Measurements from ENCODE around the gene KRT36. TPM values are rescaled to one million over a fixed set of nuclear protein-coding genes. Genes with fewer than 3 reads are reported as not detected.

KRT36 gene
- total and polyA plus RNA-seq, 2 of the 8 experiments (the other 6 are each of a cell fraction or from before 2014, with no cell fraction given) = not detected

DNA sequence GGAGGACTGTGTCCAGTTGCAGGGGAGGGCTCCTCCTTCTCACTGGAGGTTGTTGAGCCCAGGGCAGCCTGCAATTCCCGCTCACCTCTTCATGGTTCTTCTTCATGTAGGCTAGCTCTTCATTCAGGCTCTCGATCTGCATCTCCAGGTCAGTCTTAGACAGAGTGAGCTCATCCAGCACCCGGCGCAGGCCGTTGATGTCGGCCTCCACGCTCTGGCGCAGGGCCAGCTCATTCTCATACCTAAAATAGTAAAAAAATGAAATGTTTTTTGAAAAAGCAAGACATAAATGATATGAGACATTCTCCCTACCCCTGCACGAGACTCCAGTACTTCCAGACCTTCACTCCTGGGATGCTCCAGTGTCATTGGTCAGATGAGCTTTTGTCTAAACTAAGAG is 13.5 kb upstream of the KRT36 start:
- peaks cover 0 to 19% (median 11%) of the 10 kb centered on the region in 4 experiments; a peak in 6 of 7 replicates for H3K4me1 ChIP-seq (replicated peaks in 1 of 4; ENCODE audit: control insufficient read depth in 3 of 4, insufficient read depth in 4 of 4, low read length in 3 of 4)
- no peak overlapping the region for H3K4ac ChIP-seq (replicated peaks; ENCODE audit: insufficient read length, low read depth, low read length)
- no peak overlapping the region for H3K4me3 ChIP-seq (ENCODE audit: extremely low read depth in 1 of 4, insufficient read depth in 2 of 4, low read depth in 3 of 4, low read length in 4 of 4)
- H3K23me2 ChIP-seq (ENCODE audit: low read depth, low read length) = no peaks in the 10 kb centered on the region
- no peaks in the 10 kb centered on the region for H3K36me3 ChIP-seq (ENCODE audit: control insufficient read depth in 2 of 4, insufficient read depth in 4 of 4, low read length in 3 of 4)
- H3K14ac ChIP-seq (ENCODE audit: insufficient read length) = no peak overlapping the region
- no peaks in the 10 kb centered on the region for H3K79me1 ChIP-seq (ENCODE audit: low read depth, low read length)
- H2BK12ac ChIP-seq (ENCODE audit: low read depth, low read length) = no peak overlapping the region
- no peak overlapping the region for H3K18ac ChIP-seq (ENCODE audit: extremely low read depth, low read length)
- FAIRE-seq (no peak), DNase-seq (ENCODE audit: low read depth in 1 of 2, low spot score in 2 of 2) (no peak)
- no peaks in the 10 kb centered on the region for H3K79me2 ChIP-seq (ENCODE audit: control insufficient read depth in 1 of 2, insufficient read depth in 2 of 2, low read length in 2 of 2)
- H4K5ac ChIP-seq (ENCODE audit: insufficient read length, low read depth, low read length) = no peak overlapping the region
- ChIA-PET POLR2A (ENCODE audit: partially characterized antibody) (interaction anchor here (0.6 to 5.6 kb wide), 3 partner anchors 18 to 25 kb away, joined by 5 to 32 read pairs (median 14); partner anchors contain the start of gene KRT19), CTCF (ENCODE audit: partially characterized antibody) (interaction anchor here (0.7 to 33.9 kb wide), 9 partner anchors 10 to 171 kb away, joined by 3 to 427 read pairs (median 6); partner anchors contain the start of gene KRT36)
- no peak overlapping the region for H2BK20ac ChIP-seq (ENCODE audit: low read length)
- H2AFZ ChIP-seq (ENCODE audit: low read length) = no peak overlapping the region
- H2BK5ac ChIP-seq (ENCODE audit: low read depth, low read length) = no peak overlapping the region; the same call in 1 of the 2 replicates
- H4K8ac ChIP-seq (ENCODE audit: extremely low read depth, insufficient read depth, low read length) = no peak overlapping the region
- no peak overlapping the region for H4K91ac ChIP-seq (replicated peaks; ENCODE audit: insufficient read length, low read length)
- H3K9me3 ChIP-seq (ENCODE audit: insufficient read depth in 2 of 2, low read depth in 1 of 2, low read length in 1 of 2) = no peaks in the 10 kb centered on the region
- no peak overlapping the region for H3K27ac ChIP-seq (ENCODE audit: low read depth, low read length)
- no peak overlapping the region for H3K23ac ChIP-seq (ENCODE audit: insufficient read length)
- no peak overlapping the region for H3K9ac ChIP-seq (replicated peaks in 1 of 4; ENCODE audit: extremely low read depth in 1 of 4, low read depth in 3 of 4, low read length in 3 of 4)
- H2BK15ac ChIP-seq (ENCODE audit: low read length) = 0 out of 2 replicates have a peak overlapping the region, but pooled peaks have one; percentile 72
- H3K4me2 ChIP-seq (ENCODE audit: insufficient read depth in 1 of 2, low read depth in 2 of 2, low read length in 2 of 2) = no peak overlapping the region
- no peak overlapping the region for H3K56ac ChIP-seq (replicated peaks; ENCODE audit: insufficient read length, low read depth, low read length)
- WGBS, 2 experiments (ENCODE audit: extremely low coverage in 1 of 2, insufficient coverage in 1 of 2, insufficient read length in 1 of 2, insufficient replicate concordance in 2 of 2, low coverage in 1 of 2, low lambda C conversion rate in 2 of 2, missing lambda C conversion rate in 1 of 2) = 91% methylated on average over 9 of the region's 9 CpGs; no CpG with 5 or more reads in 1 of the 2 experiments
- no peaks in the 10 kb centered on the region for H4K20me1 ChIP-seq (replicated peaks in 1 of 2; ENCODE audit: control insufficient read depth in 1 of 2, insufficient read depth in 2 of 2, low read length in 2 of 2)
- no peak overlapping the region for H2BK120ac ChIP-seq (replicated peaks; ENCODE audit: low read depth, low read length)
- TF ChIP-seq BACH1 (IDR thresholded peaks at IDR 0.05; ENCODE audit: low read length) (no peak), KDM5A (IDR thresholded peaks at IDR 0.05; ENCODE audit: low read length) (no peak)
- no peak overlapping the region for H2AK5ac ChIP-seq (ENCODE audit: low read depth, low read length)
- no peaks in the 10 kb centered on the region for H3K27me3 ChIP-seq (replicated peaks in 1 of 4; ENCODE audit: control insufficient read depth in 3 of 4, extremely low read depth in 1 of 4, insufficient read depth in 3 of 4, low read length in 3 of 4)
